ENCODE measurements around the gene TWIST2. TPM values are rescaled to one million over a fixed set of nuclear protein-coding genes. Genes with fewer than 3 reads are reported as not detected.

TWIST2 gene
- total RNA-seq, 2 donors from 2014 or later, result 7.5 to 40.5 TPM

GRCh38 chr2:238890618-238891456, 43.0 kb downstream of the TWIST2 start:
- no peak overlapping the region for H3K27ac ChIP-seq
- no peaks in the 10 kb centered on the region for H3K4me1 ChIP-seq
- H3K9me3 ChIP-seq, result no peaks in the 10 kb centered on the region
- intact Hi-C loops (cut with DNase I), result no loop called here
- no peaks in the 10 kb centered on the region for H3K27me3 ChIP-seq
- H3K36me3 ChIP-seq (replicated peaks in 1 of 2; ENCODE audit: insufficient read depth in 1 of 2, low read depth in 2 of 2), result no peaks in the 10 kb centered on the region
- TF ChIP-seq CTCF (IDR thresholded peaks at IDR 0.05) (no peak), POLR2A (IDR thresholded peaks at IDR 0.05) (no peak)
- 76 to 84% methylated on average over 29 of the region's 29 CpGs for WGBS, 2 donors
- H3K4me3 ChIP-seq, result no peak overlapping the region
- DNase-seq (no peak), ATAC-seq (no peak)

GRCh38 chr2:238891457-238892203, 43.7 kb downstream of the TWIST2 start:
- Histone ChIP-seq H3K27ac (no peak overlapping the region), H3K4me1 (no peaks in the 10 kb centered on the region), H3K4me3 (no peak overlapping the region), H3K27me3 (no peaks in the 10 kb centered on the region), H3K36me3 (replicated peaks in 1 of 2; ENCODE audit: insufficient read depth in 1 of 2, low read depth in 2 of 2) (no peaks in the 10 kb centered on the region), H3K9me3 (no peaks in the 10 kb centered on the region)
- intact Hi-C loops (cut with DNase I), result no loop called here
- no peak for DNase-seq
- ATAC-seq, result no peak
- WGBS, 2 donors, result 77 to 83% methylated on average over 25 to 29 of the region's 29 CpGs
- TF ChIP-seq POLR2A (IDR thresholded peaks at IDR 0.05) (no peak), CTCF (IDR thresholded peaks at IDR 0.05) (no peak)

- 67 to 72% methylated on average over 8 to 14 of the region's 14 CpGs for WGBS, 2 donors
- intact Hi-C loops (cut with DNase I), result no loop called here
These were observed 44.3 kb downstream of the TWIST2 start for GRCh38 chr2:238892204-238892500.

GRCh38 chr2:238892796-238893195, 44.9 kb downstream of the TWIST2 start:
- no peaks in the 10 kb centered on the region for H3K9me3 ChIP-seq
- no peaks in the 10 kb centered on the region for H3K27me3 ChIP-seq
- ATAC-seq, result no peak
- intact Hi-C loops (cut with DNase I), result no loop called here
- no peaks in the 10 kb centered on the region for H3K36me3 ChIP-seq (replicated peaks in 1 of 2; ENCODE audit: insufficient read depth in 1 of 2, low read depth in 2 of 2)
- H3K4me1 ChIP-seq, result no peaks in the 10 kb centered on the region
- 79 to 82% methylated on average over 2 of the region's 2 CpGs for WGBS, 2 donors
- H3K4me3 ChIP-seq, result no peak overlapping the region
- no peak overlapping the region for H3K27ac ChIP-seq
- no peak for TF ChIP-seq POLR2A (IDR thresholded peaks at IDR 0.05)
- TF ChIP-seq CTCF (IDR thresholded peaks at IDR 0.05), result no peak
- no peak for DNase-seq

More at GRCh38 chr2:238892204-238892500, 44.3 kb downstream of the TWIST2 start:
- H3K27me3 ChIP-seq, result no peaks in the 10 kb centered on the region
- TF ChIP-seq CTCF (IDR thresholded peaks at IDR 0.05), result no peak
- TF ChIP-seq POLR2A (IDR thresholded peaks at IDR 0.05), result no peak
- ATAC-seq, result no peak
- no peaks in the 10 kb centered on the region for H3K36me3 ChIP-seq (replicated peaks in 1 of 2; ENCODE audit: insufficient read depth in 1 of 2, low read depth in 2 of 2)
- H3K4me1 ChIP-seq, result no peaks in the 10 kb centered on the region
- no peak overlapping the region for H3K27ac ChIP-seq
- no peak for DNase-seq
- H3K4me3 ChIP-seq, result no peak overlapping the region
- no peaks in the 10 kb centered on the region for H3K9me3 ChIP-seq
